Measurements from ENCODE around the gene SCN2A.
"Not testable (repeated sequence)": the region's sequence is repeated elsewhere in the genome, so short reads cannot be mapped to it uniquely, and the experiment has no call there.

SCN2A gene

GRCh38 chr2:165398603-165399002, 159.4 kb downstream of the SCN2A start:
- in situ Hi-C loops (cut with MboI; ENCODE audit: low pct_unique_long_range_greater_than_20kb, low sequenced_read_pairs); DNase-seq: not testable (repeated sequence)

DNA sequence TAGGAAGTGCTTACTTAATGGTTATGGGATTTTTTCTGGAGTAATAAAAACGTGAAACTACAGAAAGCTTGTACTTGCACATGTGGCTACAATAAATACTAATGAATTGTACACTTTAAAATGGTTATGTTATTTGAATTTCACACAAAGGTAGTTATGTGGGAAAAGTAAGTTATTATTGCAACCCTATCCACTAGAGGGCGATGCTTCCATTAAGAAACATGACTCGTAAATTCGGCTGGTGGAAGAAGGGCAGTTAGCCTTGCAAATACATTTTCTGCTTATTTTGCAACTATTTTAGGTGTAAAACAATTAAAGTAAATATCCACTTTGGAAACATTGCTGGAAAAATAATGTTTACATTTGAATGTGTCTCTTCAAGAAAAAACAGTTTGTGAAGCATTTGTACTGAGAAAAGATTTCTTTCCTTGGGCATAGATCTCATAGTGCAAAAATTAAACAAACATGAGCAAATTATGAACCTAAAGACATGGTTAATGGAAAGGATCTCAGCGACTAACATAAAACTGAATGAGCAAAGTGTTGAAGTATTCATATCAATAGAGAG, 162.2 kb downstream of the SCN2A start:
- in situ Hi-C loops (cut with MboI; ENCODE audit: low pct_unique_long_range_greater_than_20kb, low sequenced_read_pairs) = no loop called here
- peak; percentile 56 for DNase-seq

GRCh38 chr2:165402162-165402561, 162.9 kb downstream of the SCN2A start:
- DNase-seq = no peak
- in situ Hi-C loops (cut with MboI; ENCODE audit: low pct_unique_long_range_greater_than_20kb, low sequenced_read_pairs) = no loop called here

DNA sequence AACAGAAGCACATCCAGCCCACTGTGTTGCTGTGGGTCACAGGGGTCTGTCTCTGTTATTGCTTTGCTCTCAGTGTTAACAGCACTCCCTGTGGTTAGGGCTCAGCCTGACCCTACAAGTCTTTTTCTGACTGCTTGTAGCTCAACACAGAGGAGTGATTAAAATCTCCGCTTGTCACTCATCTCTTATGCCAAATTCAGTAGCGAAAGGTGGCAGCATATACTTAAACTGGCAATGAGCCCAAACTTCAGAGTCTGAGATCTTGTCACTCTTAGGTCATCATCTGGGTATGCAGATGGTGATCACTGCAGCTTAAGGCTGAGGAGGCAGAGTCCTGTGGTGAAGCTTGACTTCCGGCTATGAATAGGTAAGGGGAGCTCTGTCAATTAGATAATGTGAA, 167.0 kb downstream of the SCN2A start:
- no peak for DNase-seq
- in situ Hi-C loops (cut with MboI; ENCODE audit: low pct_unique_long_range_greater_than_20kb, low sequenced_read_pairs) = no loop called here

GRCh38 chr2:165407466-165407865, 168.3 kb downstream of the SCN2A start:
- no peak for DNase-seq
- in situ Hi-C loops (cut with MboI; ENCODE audit: low pct_unique_long_range_greater_than_20kb, low sequenced_read_pairs) = no loop called here

DNA sequence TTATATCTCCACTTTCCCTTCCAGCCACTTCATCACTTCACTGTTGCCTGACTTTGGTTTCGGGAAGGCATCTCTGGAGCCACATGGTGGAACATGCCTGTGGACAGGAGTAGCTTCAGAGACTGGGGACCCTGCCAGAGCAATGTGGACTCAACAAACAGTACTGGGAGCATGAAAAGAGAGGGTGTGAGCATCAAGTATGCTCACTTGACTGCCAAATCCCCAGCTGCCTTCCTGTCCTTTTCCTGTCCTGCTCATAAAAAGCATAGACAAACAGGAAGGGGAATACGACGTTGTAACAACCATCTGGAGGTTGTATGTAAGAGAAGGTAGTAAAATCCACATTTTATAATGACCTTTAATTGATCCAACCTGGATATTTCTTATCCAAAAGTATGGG, 169.0 kb downstream of the SCN2A start:
- in situ Hi-C loops (cut with MboI; ENCODE audit: low pct_unique_long_range_greater_than_20kb, low sequenced_read_pairs) = no loop called here
- no peak for DNase-seq

DNA sequence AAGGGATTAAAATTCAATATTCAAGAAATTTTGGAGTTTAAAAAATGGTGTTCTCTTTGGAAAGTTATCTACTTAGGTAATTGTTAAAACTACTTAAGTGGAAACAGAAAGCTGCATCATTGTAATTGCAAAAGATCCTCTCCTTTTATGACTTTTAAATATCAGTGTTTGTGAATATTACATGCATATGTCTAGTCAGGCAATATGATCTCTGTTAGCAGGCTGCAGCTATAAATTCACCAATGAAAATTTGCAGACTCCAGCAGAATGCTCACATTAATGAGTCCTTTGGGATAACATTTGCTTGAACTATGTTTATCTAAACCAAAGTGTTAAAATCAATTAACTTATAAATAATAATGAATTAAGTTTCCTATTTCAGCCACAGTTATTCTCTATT, 171.1 kb downstream of the SCN2A start:
- DNase-seq = no peak
- in situ Hi-C loops (cut with MboI; ENCODE audit: low pct_unique_long_range_greater_than_20kb, low sequenced_read_pairs) = no loop called here

DNA sequence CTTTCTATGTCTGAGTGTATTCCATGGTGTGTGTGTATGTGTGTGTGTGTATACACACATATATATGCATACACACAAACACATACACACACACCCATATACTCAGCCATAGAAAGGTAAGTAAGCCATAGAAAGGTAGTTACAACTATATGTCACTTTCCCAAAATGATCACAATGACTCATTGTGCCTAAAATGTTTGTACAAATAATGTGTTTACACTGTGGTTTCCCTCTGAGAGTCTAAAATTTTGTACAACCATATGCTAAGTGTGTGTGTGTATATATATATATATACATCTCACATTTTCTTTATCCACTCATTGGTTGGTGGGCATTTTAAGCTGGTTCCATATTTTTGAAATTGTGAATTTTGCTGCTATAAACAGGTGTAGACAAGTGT, 175.0 kb downstream of the SCN2A start:
- DNase-seq = no peak
- in situ Hi-C loops (cut with MboI; ENCODE audit: low pct_unique_long_range_greater_than_20kb, low sequenced_read_pairs) = no loop called here

GRCh38 chr2:165417009-165417408, 177.8 kb downstream of the SCN2A start:
- in situ Hi-C loops (cut with MboI; ENCODE audit: low pct_unique_long_range_greater_than_20kb, low sequenced_read_pairs) = no loop called here
- DNase-seq = no peak

DNA sequence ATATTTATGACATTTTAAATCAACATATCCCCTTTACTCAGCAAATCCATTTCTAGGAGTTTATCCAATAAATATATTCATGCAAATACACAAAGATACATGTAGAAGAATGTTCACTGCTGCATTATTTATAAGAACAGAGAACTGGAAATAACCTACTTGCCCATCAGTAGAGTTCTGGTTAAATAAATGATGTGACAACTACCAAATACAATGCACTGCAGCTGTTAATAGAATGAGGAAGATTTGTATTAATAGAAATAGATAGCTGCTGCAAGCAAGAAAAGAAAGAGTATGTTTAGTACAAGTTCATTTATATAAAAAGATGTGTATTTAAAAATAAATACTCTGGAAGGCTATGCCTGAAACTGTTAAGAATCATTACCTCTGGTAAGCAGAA, 181.0 kb downstream of the SCN2A start:
- DNase-seq = no peak
- in situ Hi-C loops (cut with MboI; ENCODE audit: low pct_unique_long_range_greater_than_20kb, low sequenced_read_pairs) = no loop called here

DNA sequence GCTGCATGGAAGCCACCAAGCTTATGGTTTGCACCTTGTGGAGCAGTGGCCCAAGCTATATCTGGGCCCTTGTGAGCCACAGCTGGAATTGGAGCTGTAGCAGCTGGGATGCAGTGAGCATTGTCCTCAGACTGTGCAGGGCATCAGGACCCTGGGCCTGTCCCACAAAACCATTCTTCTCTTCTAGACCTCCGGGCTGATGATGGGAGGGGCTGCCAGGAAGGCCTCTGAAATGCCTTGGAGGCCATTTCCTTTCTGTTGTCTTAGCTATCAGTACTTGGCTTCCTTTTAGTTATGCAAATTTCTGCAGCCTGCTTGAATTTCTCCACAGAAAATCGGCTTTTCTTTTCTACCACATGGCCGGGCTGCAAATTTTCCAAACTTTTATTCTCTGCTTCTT, 183.9 kb downstream of the SCN2A start:
- DNase-seq = no peak
- in situ Hi-C loops (cut with MboI; ENCODE audit: low pct_unique_long_range_greater_than_20kb, low sequenced_read_pairs) = no loop called here

GRCh38 chr2:165425556-165425955, 186.3 kb downstream of the SCN2A start:
- in situ Hi-C loops (cut with MboI; ENCODE audit: low pct_unique_long_range_greater_than_20kb, low sequenced_read_pairs) = no loop called here
- no peak for DNase-seq

GRCh38 chr2:165427686-165428085, 188.5 kb downstream of the SCN2A start:
- in situ Hi-C loops (cut with MboI; ENCODE audit: low pct_unique_long_range_greater_than_20kb, low sequenced_read_pairs) = no loop called here
- no peak for DNase-seq

DNA sequence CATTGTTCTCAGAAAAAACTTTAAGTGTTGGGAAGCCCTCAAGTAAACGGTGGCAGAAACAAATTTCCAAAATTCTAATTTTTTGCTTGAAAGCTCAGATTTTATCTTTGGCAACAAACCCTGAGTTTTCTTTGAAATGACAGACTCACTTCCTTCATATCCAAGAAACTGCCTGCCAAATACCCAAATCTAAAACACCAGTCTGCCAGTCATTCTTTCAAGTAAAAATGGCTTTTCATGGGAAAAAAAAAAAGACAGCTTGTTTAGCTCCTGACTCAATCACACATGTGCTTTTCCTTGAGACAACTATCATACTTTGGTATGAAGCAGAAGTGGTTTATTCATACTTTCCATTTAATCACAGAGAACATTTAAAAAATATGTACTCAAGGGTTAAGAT, 189.7 kb downstream of the SCN2A start:
- in situ Hi-C loops (cut with MboI; ENCODE audit: low pct_unique_long_range_greater_than_20kb, low sequenced_read_pairs) = no loop called here
- no peak for DNase-seq

DNA sequence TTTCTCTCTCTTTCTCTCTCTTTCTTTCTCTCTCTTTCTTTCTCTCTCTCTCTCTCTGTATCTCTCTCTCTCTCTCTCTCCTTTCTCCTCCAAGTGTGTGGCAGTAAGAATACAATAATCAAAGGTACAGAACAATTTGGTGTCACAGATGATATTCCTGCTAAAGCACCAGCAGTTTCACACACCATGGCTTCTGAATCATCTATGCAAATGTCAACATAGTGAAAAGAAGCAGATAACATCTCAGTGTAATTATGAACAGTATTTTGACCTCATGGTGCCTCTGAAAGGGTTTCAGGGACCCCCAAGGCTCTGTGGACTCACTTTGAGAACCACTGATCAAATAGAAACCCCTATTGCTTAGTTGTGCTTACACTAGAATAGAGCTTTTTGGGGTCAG, 191.8 kb downstream of the SCN2A start:
- DNase-seq = no peak
- in situ Hi-C loops (cut with MboI; ENCODE audit: low pct_unique_long_range_greater_than_20kb, low sequenced_read_pairs) = no loop called here

GRCh38 chr2:165432234-165432966, 193.2 kb downstream of the SCN2A start:
- no peak for DNase-seq
- in situ Hi-C loops (cut with MboI; ENCODE audit: low pct_unique_long_range_greater_than_20kb, low sequenced_read_pairs) = no loop called here

GRCh38 chr2:165434865-165435496, 195.8 kb downstream of the SCN2A start:
- in situ Hi-C loops (cut with MboI; ENCODE audit: low pct_unique_long_range_greater_than_20kb, low sequenced_read_pairs) = no loop called here
- DNase-seq = no peak

DNA sequence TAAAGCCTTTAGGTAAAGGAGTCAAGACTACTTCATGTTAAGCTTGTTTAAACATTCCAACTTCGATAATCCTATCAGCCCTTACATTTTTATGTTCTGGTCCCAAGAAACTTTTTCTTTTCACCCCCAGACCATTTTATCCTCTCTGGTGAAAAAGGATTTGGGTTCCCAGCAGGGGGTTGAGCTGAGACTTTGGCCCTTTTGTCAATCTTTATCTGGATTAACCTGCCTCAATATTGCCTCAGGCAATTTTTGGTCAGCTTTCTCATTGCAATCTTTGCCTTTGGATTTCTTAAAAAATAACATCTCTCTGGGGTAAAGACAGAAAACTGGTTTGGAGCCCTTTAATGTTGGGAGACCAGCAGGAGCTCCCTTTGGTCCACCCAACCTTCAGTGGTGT, 196.4 kb downstream of the SCN2A start:
- in situ Hi-C loops (cut with MboI; ENCODE audit: low pct_unique_long_range_greater_than_20kb, low sequenced_read_pairs) = no loop called here
- DNase-seq = no peak

DNA sequence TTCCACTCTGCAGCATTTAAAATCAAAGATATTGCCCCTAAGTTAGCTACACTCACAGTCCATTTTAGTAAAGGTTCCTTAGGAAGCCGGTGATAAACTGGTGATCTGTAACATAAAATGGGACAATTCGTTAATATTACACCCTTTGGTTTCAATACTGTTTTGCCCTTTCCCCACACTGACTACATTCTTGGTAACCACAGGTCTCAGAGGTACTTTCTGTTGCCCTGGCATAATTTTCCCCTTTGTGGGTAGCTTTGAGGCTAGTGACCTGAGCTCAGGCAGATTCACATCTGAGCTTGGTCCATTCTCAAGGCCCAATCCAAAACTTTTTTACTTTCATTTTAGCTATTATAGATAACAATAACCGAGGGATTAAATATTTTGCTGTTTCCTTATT, 197.3 kb downstream of the SCN2A start:
- no peak for DNase-seq
- in situ Hi-C loops (cut with MboI; ENCODE audit: low pct_unique_long_range_greater_than_20kb, low sequenced_read_pairs) = no loop called here

DNA sequence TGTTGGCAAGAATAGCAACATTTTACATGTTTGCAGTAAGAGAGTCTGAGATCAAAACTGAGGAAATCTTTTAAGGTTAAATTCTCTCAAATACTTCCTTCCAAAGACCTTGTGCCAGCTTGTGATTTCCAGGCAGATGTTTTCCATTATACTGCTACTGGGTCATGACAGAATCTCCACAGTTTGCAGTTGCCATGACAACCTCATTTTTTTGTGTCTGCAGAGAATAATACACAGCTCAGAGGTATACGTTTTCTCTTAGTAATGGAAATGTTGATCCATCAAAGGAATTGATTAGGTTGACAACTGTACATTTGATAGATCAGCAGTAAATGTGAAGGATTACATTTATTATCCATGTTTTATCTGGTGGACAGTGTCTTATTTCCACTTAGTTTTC, 201.2 kb downstream of the SCN2A start:
- DNase-seq = no peak
- in situ Hi-C loops (cut with MboI; ENCODE audit: low pct_unique_long_range_greater_than_20kb, low sequenced_read_pairs) = no loop called here
